BLaER1 (cell line): Measurements from ENCODE around the gene CLIC4.

Experiments
- H3K27ac ChIP-seq: shearing (Covaris generic); formaldehyde crosslinking; 2 replicates; pipeline ENCODE4 v1.8.1; 2022
- H3K27me3 ChIP-seq: shearing (Covaris generic); formaldehyde crosslinking; 2 replicates; pipeline ENCODE4 v1.8.1; 2022
- H3K36me3 ChIP-seq: shearing (Covaris generic); formaldehyde crosslinking; 2 replicates; pipeline ENCODE4 v1.8.1; 2022
- H3K4me1 ChIP-seq: shearing (Covaris generic); formaldehyde crosslinking; 2 replicates; pipeline ENCODE4 v1.8.1; 2022
- H3K4me2 ChIP-seq: shearing (Covaris generic); formaldehyde crosslinking; 2 replicates; pipeline ENCODE4 v1.8.1; 2022
- H3K4me3 ChIP-seq: shearing (Covaris generic); formaldehyde crosslinking; 2 replicates; pipeline ENCODE4 v1.8.1; 2022
- H3K9ac ChIP-seq: shearing (Covaris generic); formaldehyde crosslinking; 2 replicates; pipeline ENCODE4 v1.8.1; 2022
- H3K9me3 ChIP-seq: shearing (Covaris generic); formaldehyde crosslinking; 2 replicates; pipeline ENCODE4 v1.8.1; 2022
- H4K20me1 ChIP-seq: shearing (Covaris generic); formaldehyde crosslinking; 2 replicates; pipeline ENCODE4 v1.8.1; 2022
- Cebpa-rat ChIP-seq: shearing (Covaris generic); IDR thresholded peaks from 2 replicates; pipeline ENCODE4 v1.8.1; 2022

CLIC4 gene

GRCh38 chr1:24850328-24850920, 105.2 kb downstream of the CLIC4 start:
- Histone ChIP-seq H4K20me1 (peaks cover 18% of the 10 kb centered on the region; the same call in 1 of the 2 replicates), H3K4me1 (peaks cover 48% of the 10 kb centered on the region), H3K27ac (no peak overlapping the region), H3K4me3 (no peak overlapping the region), H3K4me2 (no peak overlapping the region), H3K36me3 (no peaks in the 10 kb centered on the region), H3K27me3 (no peaks in the 10 kb centered on the region), H3K9ac (no peak overlapping the region), H3K9me3 (no peaks in the 10 kb centered on the region)
- TF ChIP-seq Cebpa-rat: no peak

DNA sequence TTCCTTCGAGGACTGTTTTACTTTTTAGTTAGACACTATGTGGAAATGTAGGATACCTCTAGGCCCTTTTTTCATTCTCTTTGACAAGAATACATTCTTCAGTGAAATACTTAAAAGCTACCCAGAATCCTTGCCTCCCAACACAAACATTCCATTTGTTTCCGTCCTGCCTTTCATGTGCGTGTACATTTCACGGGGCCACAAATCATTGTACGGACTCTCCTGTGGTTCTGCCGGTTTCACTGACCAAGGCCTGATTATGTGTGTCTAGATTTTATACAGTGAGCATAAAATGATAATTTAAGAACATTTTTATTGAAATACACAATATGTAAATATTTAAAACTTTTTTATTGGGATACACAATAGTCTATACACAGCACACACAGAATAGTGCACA, 108.4 kb downstream of the CLIC4 start:
- Histone ChIP-seq H3K27me3 (no peaks in the 10 kb centered on the region), H3K4me1 (peaks cover 36% of the 10 kb centered on the region), H4K20me1 (peaks cover 5% of the 10 kb centered on the region; the same call in 1 of the 2 replicates), H3K4me2 (no peak overlapping the region), H3K36me3 (no peaks in the 10 kb centered on the region), H3K9ac (no peak overlapping the region), H3K27ac (no peak overlapping the region), H3K4me3 (no peak overlapping the region), H3K9me3 (no peaks in the 10 kb centered on the region)
- no peak for TF ChIP-seq Cebpa-rat

- no peaks in the 10 kb centered on the region; the same call in 1 of the 2 replicates for H4K20me1 ChIP-seq
- H3K4me3 ChIP-seq: no peak overlapping the region
- no peak overlapping the region for H3K9ac ChIP-seq
- no peaks in the 10 kb centered on the region for H3K9me3 ChIP-seq
- H3K27ac ChIP-seq: no peak overlapping the region
- peaks cover 23% of the 10 kb centered on the region for H3K4me1 ChIP-seq
- H3K27me3 ChIP-seq: no peaks in the 10 kb centered on the region
- TF ChIP-seq Cebpa-rat: no peak
- no peak overlapping the region for H3K4me2 ChIP-seq
- no peaks in the 10 kb centered on the region for H3K36me3 ChIP-seq
Observed at GRCh38 chr1:24855474-24855873, 110.2 kb downstream of the CLIC4 start.

DNA sequence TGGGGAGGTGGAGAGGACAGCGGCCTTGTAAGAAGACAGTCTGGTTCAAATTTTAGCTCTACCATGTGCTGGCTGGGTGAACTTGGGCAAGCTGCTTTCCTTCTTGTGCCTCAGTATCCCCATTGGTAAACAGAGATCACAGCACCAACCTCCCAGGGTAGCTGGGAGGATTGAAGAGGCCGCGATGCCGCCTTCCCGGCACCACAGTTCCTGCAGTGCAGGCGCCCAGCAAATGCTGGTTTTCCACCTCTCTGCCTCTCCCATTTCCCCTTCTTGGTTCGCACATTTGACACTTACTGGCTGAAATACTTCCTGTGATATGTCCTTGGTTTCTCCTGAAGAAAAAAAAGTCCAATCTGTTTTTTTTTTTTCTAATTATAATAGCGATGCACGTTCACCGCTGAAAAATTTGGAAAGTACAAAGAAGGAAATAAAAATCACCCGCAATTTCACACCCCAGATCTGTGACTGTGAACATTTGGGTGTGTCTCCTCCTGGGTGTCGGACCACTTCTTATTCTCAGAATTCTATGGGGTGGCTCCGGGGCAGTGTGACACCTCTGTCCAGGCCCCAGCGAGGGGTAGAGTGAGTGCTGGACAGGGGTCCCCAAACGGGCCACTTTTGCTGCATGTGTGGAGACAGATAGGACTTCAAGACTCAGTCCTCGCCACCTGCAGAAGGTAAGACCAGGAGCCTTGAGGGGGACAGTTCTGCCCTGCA, 111.7 kb downstream of the CLIC4 start:
- Histone ChIP-seq H3K9ac (no peak overlapping the region), H3K4me2 (no peak overlapping the region), H3K9me3 (no peaks in the 10 kb centered on the region), H3K36me3 (no peaks in the 10 kb centered on the region), H3K4me3 (no peak overlapping the region), H4K20me1 (no peaks in the 10 kb centered on the region; the same call in 1 of the 2 replicates), H3K27me3 (no peaks in the 10 kb centered on the region), H3K4me1 (peaks cover 21% of the 10 kb centered on the region), H3K27ac (no peak overlapping the region)
- TF ChIP-seq Cebpa-rat: no peak

DNA sequence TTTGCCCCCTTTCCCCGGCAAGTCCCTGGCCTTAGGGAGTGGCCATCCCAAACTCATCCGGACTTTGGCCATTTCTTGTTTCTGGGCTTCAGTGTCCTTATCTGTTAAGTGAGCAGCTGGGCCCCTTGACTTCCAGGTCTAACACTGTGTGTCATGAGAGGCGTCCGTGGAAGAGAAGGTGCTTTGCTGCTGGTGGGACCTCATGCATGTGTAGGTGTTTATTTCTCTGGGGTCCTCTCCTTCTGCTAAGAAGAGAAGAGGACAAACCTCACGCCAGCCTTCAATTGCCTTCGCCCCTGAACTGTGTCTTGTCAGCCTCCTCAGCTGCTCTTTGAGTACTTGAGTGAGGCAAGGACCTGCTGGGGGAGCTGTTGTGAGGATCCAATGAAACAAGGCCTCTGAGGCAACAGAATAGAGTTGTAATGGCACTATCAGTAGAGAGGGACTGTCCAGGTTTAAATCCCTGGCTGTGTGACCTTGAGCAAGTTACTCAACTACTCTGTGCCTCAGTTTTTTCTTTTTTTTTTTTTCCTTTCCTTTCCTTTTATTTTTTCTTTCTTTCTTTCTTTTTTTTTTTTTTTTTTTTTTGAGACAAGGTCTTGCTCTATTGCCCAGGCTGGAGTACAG, 112.4 kb downstream of the CLIC4 start:
- Histone ChIP-seq H3K4me2 (no peak overlapping the region), H3K27ac (no peak overlapping the region), H3K9ac (no peak overlapping the region), H3K27me3 (no peaks in the 10 kb centered on the region), H3K36me3 (no peaks in the 10 kb centered on the region), H3K4me3 (no peak overlapping the region), H3K9me3 (no peaks in the 10 kb centered on the region), H4K20me1 (no peaks in the 10 kb centered on the region), H3K4me1 (peaks cover 15% of the 10 kb centered on the region)
- no peak for TF ChIP-seq Cebpa-rat

DNA sequence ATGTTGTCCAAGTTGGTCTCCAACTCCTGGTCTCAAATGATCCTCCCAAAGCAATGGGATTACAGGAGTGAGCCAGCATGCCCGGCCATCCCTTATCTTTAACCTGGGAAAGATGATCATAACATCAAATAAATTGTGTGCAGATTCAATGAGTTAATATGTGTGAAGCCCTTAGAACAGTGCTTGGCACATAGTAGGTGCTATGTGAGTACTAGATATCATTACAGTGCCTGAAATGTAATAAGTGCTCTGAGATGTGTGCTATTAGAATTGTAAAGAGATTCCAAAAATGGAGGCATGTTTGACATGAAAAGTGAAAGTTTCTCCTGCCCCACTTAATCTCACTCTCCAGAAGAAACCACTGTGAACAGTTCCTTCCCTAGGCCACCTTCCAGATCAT, 113.0 kb downstream of the CLIC4 start:
- Histone ChIP-seq H3K4me2 (no peak overlapping the region), H3K36me3 (no peaks in the 10 kb centered on the region), H3K9ac (no peak overlapping the region), H3K4me1 (peaks cover 8% of the 10 kb centered on the region; the same call in 1 of the 2 replicates), H3K27ac (no peak overlapping the region), H3K4me3 (no peak overlapping the region), H3K9me3 (no peaks in the 10 kb centered on the region), H4K20me1 (no peaks in the 10 kb centered on the region), H3K27me3 (no peaks in the 10 kb centered on the region)
- no peak for TF ChIP-seq Cebpa-rat

GRCh38 chr1:24859063-24860010, 114.1 kb downstream of the CLIC4 start:
- Histone ChIP-seq H3K36me3 (no peaks in the 10 kb centered on the region), H3K4me3 (no peak overlapping the region), H3K9ac (no peak overlapping the region), H4K20me1 (no peaks in the 10 kb centered on the region), H3K9me3 (no peaks in the 10 kb centered on the region), H3K4me2 (no peak overlapping the region), H3K4me1 (peaks cover 6% of the 10 kb centered on the region; the same call in 1 of the 2 replicates), H3K27ac (no peak overlapping the region), H3K27me3 (no peaks in the 10 kb centered on the region)
- TF ChIP-seq Cebpa-rat: no peak

- no peak overlapping the region for H3K9ac ChIP-seq
- no peaks in the 10 kb centered on the region for H3K9me3 ChIP-seq
- no peak for TF ChIP-seq Cebpa-rat
- H3K4me3 ChIP-seq: no peak overlapping the region
- no peak overlapping the region for H3K27ac ChIP-seq
- no peaks in the 10 kb centered on the region for H3K27me3 ChIP-seq
- H4K20me1 ChIP-seq: no peaks in the 10 kb centered on the region
- H3K36me3 ChIP-seq: no peaks in the 10 kb centered on the region
- H3K4me1 ChIP-seq: peaks cover under 1% of the 10 kb centered on the region; the same call in 1 of the 2 replicates
- H3K4me2 ChIP-seq: no peak overlapping the region
Observed at GRCh38 chr1:24860841-24861240, 115.6 kb downstream of the CLIC4 start.
